ENCODE results near the gene GNLY. TPM values are rescaled to one million over a fixed set of nuclear protein-coding genes. Genes with fewer than 3 reads are reported as not detected.
"Not testable (repeated sequence)": the region's sequence is repeated elsewhere in the genome, so short reads cannot be mapped to it uniquely, and the experiment has no call there.

The GNLY gene
- polyA plus RNA-seq, 1 experiment = not detected

- no peaks in the 10 kb centered on the region; the same call in 1 of the 2 replicates for H3K36me3 ChIP-seq (ENCODE audit: control insufficient read depth, insufficient read depth, low read length)
- no peak overlapping the region for H3K4me3 ChIP-seq (ENCODE audit: low read depth, low read length)
- POLR2A ChIA-PET = no interaction called here
- DNase-seq (ENCODE audit: low read depth) = no peak
- CTCF ChIA-PET = interaction anchor here (2.2 kb wide), 1 partner anchor 17 kb away, joined by 8 read pairs; no protein-coding TSS in a partner anchor
- H3K27me3 ChIP-seq (ENCODE audit: control insufficient read depth, insufficient read depth, low read length) = no peaks in the 10 kb centered on the region
- no peak for TF ChIP-seq CTCF (IDR thresholded peaks at IDR 0.05; ENCODE audit: insufficient read depth, low read depth, low read length)
These were observed 40.2 kb upstream of the GNLY start for GRCh38 chr2:85653996-85654395.

GRCh38 chr2:85655961-85656417 lies 38.2 kb upstream of the GNLY start:
- H3K27me3 ChIP-seq (ENCODE audit: control insufficient read depth, insufficient read depth, low read length) = no peaks in the 10 kb centered on the region
- DNase-seq (ENCODE audit: low read depth) = no peak
- no peak overlapping the region for H3K4me3 ChIP-seq (ENCODE audit: low read depth, low read length)
- ChIA-PET CTCF (interaction anchor here (1.4 to 1.9 kb wide), 2 partner anchors 21 to 23 kb away, joined by 3 to 9 read pairs; no protein-coding TSS in a partner anchor), POLR2A (no interaction called here)
- H3K36me3 ChIP-seq (ENCODE audit: control insufficient read depth, insufficient read depth, low read length) = no peaks in the 10 kb centered on the region
- no peak for TF ChIP-seq CTCF (IDR thresholded peaks at IDR 0.05; ENCODE audit: insufficient read depth, low read depth, low read length)

GRCh38 chr2:85656468-85656867 lies 37.7 kb upstream of the GNLY start:
- Histone ChIP-seq H3K4me3 (ENCODE audit: low read depth, low read length) (no peak overlapping the region), H3K27me3 (ENCODE audit: control insufficient read depth, insufficient read depth, low read length) (no peaks in the 10 kb centered on the region), H3K36me3 (ENCODE audit: control insufficient read depth, insufficient read depth, low read length) (no peaks in the 10 kb centered on the region)
- ChIA-PET CTCF (interaction anchor here (1.4 to 1.9 kb wide), 2 partner anchors 20 to 23 kb away, joined by 3 to 9 read pairs; no protein-coding TSS in a partner anchor), POLR2A (no interaction called here)
- DNase-seq (ENCODE audit: low read depth) = no peak
- TF ChIP-seq CTCF (IDR thresholded peaks at IDR 0.05; ENCODE audit: insufficient read depth, low read depth, low read length) = no peak

- not testable (repeated sequence) for H3K4me3 ChIP-seq (ENCODE audit: low read depth, low read length); DNase-seq (ENCODE audit: low read depth); H3K36me3 ChIP-seq (ENCODE audit: control insufficient read depth, insufficient read depth, low read length); H3K27me3 ChIP-seq (ENCODE audit: control insufficient read depth, insufficient read depth, low read length)
- POLR2A ChIA-PET = interaction anchor here (0.5 to 0.6 kb wide), 2 partner anchors 39 to 50 kb away, joined by 3 read pairs; no protein-coding TSS in a partner anchor
- CTCF ChIA-PET = interaction anchor here (1.9 kb wide), 1 partner anchor 22 kb away, joined by 9 read pairs; no protein-coding TSS in a partner anchor
These were observed 36.8 kb upstream of the GNLY start for GRCh38 chr2:85657399-85657798.

GRCh38 chr2:85659324-85659981 lies 34.7 kb upstream of the GNLY start:
- no peaks in the 10 kb centered on the region for H3K27me3 ChIP-seq (ENCODE audit: control insufficient read depth, insufficient read depth, low read length)
- no peak for DNase-seq (ENCODE audit: low read depth)
- TF ChIP-seq CTCF (IDR thresholded peaks at IDR 0.05; ENCODE audit: insufficient read depth, low read depth, low read length) = no peak
- no peak overlapping the region for H3K4me3 ChIP-seq (ENCODE audit: low read depth, low read length)
- H3K36me3 ChIP-seq (ENCODE audit: control insufficient read depth, insufficient read depth, low read length) = no peaks in the 10 kb centered on the region
- CTCF ChIA-PET = interaction anchor here (0.8 to 1.7 kb wide), 4 partner anchors 10 to 26 kb away, joined by 3 to 7 read pairs (median 4); no protein-coding TSS in a partner anchor
- POLR2A ChIA-PET = no interaction called here

GRCh38 chr2:85660301-85660700 lies 33.9 kb upstream of the GNLY start:
- DNase-seq (ENCODE audit: low read depth); POLR2A ChIA-PET; H3K27me3 ChIP-seq (ENCODE audit: control insufficient read depth, insufficient read depth, low read length); H3K4me3 ChIP-seq (ENCODE audit: low read depth, low read length); H3K36me3 ChIP-seq (ENCODE audit: control insufficient read depth, insufficient read depth, low read length): not testable (repeated sequence)
- CTCF ChIA-PET = interaction anchor here (1.0 to 1.4 kb wide), 4 partner anchors 12 to 45 kb away, joined by 3 to 5 read pairs (median 3); no protein-coding TSS in a partner anchor
